GM21529 (cell line): ENCODE measurements around the gene ENTPD3.

Experiments
- ATAC-seq: cut with Tn5 transposase; IDR thresholded peaks from one replicate; pipeline ENCODE4 v1.9.1; 2021; ENCODE audit not compliant: unreplicated experiment

ENTPD3 gene

DNA sequence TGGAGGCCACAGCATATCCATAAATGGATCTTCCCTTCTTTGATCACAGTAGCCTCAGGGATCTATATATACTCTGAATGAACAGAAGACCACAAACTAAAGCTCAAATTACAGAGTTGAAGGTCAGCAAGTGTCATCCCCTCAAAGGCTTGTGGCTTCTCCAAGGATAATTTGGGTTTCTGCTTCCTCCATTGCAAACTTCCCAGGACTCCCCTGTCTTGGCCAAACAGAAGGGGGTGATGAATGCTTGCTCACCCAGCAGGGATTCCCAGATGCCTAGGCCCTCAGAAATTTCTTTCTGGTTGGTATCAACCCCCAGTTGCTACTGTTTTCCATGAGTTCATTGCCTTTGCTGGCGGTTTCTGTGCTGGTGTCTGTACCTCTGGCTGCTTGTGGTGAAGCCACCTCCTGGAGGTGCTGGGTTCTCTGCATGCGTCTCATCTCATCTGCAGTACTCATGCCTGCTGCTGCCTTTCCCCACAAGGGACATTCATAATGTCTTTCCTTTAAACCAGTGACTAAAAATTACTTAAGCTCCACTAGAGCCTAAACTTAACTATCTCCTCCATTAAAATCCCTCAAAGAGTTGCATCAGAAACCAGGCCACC is 17.7 kb downstream of the ENTPD3 start:
- no peak for ATAC-seq

DNA sequence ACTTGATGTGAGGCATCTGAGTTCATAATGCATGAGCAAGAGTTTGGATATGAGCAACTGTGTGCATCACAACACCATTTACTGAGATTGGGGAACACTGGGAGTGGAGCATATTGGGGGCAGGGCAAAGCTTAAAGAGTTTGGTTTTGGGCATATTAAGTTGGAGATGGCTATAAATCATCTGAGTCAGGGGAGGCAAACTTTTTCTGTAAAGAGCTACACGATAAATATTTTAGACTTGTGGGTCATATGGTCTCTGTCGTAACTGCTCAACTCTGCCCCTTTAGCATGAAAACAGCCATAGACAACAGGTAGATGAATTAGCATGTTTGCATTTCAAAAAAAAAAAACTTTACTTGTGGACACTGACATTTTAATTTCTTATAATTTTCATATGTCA is 20.0 kb downstream of the ENTPD3 start:
- no peak for ATAC-seq

DNA sequence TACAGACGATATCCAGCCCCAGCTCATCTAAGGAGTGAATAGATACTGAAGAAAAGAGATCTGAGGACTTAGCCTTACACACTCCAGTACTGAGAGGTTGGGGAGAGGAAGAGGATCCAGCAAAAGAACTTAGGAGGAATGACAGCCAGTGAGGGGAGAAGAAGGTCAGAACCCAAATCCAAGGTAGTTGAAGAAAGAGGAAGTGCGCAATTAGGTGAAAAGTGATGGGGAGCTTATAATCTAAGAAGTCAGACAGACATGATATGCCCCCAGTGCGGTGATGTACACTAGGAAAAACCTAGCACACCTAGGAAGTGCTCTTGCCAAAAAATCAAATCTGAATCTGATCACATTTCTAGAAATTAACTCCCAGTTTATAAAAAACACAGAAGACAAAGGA is 20.6 kb downstream of the ENTPD3 start:
- no peak for ATAC-seq

DNA sequence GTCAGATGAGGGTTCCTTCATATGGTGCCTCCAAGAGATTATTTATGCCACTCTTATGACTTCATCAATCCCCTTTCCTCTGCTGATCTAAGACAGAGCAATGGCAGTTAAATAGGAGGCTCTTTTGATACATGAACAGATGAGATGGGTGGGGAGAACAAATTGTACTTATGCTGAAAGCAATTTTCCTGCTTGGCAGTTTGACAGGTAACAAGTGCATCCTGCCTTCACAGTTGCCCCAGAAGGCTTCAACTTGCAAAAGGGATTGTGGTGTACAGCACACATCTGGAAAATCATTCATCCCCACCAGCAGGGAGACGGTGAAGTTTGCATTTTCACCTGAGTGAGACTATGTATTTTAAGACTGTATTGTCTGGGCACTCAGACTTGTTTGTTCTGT is 27.3 kb downstream of the ENTPD3 start:
- ATAC-seq, result no peak

DNA sequence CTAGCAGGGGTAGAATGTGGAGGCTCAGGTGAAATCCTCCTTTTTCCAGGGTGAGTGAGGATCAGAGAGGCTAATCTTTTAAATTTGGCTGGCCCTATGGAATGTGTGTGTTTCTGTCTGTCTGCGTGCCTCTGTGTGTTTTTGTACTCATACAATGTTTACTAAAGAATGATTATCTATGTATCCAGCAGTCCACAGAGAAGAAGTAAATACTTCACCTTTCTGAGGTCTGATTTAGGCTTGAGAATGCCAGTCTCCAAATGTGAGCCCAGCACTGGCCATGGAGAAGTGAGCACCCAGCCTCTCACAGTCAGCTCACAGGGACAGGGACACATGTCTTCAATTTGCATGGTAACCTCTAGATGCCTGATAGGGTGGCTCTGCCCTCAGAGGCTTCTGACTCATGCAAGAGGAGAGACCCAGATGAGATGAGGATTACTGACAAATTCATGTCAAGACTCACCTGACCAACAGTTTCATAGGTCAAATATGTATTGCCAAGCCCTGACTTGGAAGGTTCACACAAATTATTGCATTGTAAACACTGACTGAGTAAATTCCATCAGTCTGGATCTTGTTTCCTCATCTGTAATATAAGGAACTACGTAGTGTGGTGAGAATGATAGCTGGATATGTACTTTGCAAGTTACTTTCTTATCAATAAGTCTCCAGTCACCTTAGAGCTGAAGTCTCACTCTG is 31.0 kb downstream of the ENTPD3 start:
- ATAC-seq, result no peak

DNA sequence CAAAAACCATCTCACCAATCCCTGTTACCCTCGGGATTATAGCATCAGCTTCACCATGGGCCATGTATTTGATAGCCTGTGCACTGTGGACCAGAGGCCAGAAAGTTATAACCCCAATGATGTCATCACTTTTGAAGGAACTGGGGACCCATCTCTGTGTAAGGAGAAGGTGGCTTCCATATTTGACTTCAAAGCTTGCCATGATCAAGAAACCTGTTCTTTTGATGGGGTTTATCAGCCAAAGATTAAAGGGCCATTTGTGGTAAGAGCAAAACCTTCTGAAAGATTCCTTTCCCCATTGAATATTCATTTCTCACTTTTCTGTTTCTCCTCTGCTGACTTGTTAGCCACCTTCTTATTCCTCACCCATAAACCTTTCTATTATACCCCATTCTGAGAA is 35.9 kb downstream of the ENTPD3 start:
- ATAC-seq, result no peak

DNA sequence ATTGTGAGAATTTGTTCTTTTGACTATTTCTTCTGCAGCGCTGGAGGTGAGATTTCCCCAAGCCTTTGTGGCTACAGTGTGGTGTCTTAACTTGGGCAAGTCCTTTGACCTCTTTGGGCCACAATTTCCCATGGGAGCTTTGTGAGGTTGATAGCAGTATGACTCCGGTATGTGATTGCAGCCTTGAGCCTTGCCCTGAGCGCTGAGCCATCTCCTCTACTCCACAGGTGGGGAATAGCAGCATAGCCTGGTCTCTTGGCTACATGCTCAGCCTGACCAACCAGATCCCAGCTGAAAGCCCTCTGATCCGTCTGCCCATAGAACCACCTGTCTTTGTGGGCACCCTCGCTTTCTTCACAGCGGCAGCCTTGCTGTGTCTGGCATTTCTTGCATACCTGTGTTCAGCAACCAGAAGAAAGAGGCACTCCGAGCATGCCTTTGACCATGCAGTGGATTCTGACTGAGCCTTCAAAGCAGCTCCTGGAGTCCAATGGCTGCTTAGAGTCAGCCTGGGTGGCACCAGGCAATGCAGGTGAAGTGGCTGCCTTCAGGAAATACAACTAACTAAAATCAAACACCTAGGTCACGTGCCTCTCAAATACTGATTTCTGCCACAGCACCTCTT is 40.2 kb downstream of the ENTPD3 start:
- no peak for ATAC-seq

DNA sequence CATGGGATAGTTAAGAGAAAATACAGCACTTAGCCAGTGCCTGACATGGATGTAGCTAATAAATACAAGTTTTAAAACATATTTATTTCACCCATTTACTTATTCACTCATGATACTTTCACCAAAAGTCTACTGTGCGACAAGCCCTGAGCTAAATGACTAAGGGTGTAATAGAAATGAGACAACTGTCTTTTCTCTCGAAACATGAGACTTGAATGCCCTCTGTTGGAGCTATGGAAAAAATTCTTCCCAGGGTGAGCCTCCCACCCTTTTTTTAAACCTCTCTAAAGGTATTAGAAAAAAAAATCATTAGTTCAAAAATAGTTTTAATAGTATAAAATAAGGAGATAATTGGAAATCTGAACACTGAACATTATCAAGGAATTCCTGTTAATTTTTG is 45.8 kb downstream of the ENTPD3 start:
- ATAC-seq, result no peak

DNA sequence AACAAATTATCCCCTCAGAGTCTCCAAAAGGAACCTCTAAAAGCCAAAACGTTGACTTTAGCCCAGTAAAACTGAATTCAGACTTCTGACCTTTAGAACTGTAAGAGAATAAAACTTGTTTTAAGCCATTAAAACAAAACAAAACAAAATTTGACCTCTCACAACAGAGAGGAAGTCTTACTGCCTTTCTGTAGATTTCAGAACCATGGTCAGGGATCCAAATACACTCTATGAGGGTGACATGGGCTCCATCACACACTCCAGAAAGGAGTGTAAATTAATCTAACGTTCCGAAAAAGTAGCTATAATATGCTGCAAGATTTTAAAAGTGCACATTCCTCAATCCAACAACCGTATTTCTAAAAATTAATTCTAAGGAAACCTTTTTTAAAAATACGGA is 50.9 kb downstream of the ENTPD3 start:
- ATAC-seq, result no peak

DNA sequence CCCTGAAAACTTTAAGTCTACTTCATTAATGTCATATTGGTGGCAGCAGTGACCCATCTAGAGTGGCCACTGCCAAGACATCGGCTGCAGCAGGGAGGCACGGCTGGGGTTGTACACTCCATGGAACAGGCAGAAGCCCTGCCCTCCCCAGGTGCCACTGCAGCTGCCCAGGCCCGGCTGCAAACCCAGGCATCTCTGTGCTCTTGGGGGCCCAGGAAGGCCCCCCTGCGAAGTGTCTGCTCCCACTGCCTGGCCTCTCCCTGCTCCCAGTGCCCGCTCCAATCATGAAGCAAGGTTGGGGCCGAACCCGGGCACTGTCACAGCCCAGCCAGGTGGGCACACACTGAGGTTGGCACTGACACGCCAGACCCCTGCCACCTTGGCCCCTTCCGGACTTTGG is 58.1 kb downstream of the ENTPD3 start:
- ATAC-seq, result no peak

DNA sequence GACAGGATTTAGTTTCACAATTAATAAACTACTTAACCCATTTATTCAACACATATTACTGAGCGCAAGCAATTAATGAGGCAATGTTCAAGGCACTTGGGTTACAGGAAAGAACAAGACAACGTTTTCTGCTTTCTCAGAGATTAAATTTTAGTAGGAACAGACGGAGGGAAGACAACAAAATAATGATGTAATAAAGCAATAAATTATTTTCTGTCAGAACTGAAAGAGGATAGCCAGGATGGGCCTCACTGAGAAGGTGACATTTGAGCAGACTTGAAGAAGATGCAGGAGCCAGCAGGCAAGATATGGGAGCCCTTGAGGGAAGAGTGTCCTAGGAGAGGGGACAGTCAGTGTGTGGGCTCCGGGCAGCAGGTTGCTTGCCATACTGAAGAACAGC is 58.9 kb downstream of the ENTPD3 start:
- no peak for ATAC-seq

DNA sequence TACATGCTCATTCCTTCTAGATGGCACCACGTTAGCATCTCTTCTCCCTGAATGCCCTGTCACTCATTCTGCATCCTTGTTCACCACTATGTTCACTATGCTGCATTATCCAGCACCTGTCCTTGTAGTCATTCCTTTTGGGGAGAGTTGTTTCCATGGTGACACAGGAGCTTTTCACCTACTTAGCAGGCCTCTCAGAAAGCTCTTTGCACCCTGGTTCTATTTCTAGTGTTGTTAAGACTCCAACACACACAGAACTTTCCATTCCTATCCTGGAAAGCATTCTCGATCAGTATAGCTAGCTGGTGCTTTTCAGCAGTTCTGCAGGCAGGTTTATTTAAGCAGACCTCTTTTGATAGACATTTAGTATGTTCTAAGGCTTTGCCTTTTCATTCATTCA is 63.5 kb downstream of the ENTPD3 start:
- no peak for ATAC-seq

DNA sequence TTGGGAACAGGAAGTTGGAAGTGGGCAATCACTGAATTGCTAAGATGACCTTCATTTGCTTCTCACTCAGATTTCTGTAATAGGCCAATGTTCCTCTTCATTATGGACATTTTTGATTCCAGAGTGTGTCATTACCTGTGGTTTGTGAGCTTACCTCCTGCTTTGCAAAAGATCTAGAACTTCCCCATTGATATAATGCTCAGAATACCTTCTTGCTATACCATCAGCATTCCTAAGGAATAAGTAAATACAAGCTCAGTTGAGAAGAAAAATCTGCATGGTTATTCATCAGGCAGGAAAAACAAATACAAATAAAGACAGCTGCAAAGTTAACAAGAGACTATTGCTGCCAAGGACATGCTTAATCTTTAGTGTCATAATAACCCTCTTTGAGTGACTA is 64.6 kb downstream of the ENTPD3 start:
- ATAC-seq, result no peak

DNA sequence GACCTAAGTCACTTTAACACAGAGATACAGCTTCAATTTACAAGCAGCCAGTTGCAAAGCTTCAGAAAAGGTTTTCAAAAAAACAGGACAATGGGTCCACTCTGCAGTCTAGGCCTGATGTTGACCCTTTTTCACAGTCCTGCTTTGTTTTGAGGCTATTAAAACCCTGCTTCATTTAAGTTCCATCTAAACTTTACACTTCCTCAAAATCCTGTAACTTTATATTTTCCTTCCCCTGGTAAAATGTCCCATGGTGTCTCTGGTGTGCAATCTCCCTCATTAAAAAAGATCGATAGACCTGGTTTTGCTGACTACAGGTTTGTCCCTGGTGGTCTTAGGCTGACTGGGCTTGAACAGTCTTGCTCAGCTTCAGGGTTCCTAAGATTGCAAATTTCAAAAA is 65.1 kb downstream of the ENTPD3 start:
- no peak for ATAC-seq

DNA sequence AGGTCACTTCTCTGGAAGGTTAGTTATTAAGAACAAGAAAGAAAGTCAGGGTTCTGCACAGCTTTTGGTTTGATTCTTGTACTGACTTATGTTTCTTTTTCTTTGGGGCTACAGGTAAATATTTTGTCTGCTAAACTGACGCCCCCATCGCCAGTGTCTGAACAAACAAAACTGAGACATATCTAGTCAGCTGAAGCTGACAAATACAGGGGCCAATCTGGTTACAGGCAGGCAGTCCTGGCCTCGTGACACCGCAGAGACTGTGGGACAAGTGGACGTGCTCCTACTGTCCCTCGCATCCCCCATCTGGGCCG is 65.5 kb downstream of the ENTPD3 start:
- no peak for ATAC-seq

DNA sequence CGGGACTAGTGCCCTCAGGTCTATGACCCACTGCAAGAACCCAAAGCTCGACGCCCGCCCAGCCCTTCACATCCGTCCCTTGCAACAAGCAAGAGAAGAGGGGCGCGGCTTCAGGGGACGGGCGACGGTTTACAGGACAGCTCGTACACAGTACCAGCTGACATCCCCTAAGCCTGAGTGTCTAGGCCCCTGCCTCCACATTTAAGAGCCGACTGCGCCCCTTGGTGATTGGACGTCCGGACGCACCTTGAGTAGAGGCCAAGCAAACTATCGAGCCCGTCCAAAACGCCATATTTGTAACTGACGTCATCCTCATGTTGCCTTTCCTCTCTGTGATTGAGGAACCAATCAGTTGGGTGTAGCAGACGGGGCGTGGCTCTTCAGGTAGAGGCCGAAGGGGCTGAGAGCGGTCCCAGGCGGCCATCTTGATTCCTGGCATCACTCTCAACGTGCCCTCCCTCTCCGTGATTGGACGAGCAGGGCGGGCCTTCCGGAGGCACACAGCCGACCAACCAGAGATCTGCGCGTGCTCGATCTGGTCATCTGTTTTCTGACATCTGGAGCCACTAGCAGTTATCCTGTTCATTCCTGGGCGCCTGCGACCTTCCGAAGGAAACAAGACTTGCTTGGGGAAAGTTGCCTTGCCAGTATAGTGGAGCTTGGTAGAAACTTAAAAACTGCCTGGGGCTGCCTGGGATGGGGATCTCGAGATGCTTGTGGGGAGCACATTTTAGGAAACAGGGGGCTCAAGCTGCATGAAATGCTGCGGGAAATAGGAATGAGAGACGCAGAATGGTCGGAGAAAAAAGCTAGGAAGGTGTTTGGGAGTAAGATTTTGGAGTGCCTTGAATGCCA is 66.1 kb downstream of the ENTPD3 start:
- ATAC-seq, result peak; percentile 94

DNA sequence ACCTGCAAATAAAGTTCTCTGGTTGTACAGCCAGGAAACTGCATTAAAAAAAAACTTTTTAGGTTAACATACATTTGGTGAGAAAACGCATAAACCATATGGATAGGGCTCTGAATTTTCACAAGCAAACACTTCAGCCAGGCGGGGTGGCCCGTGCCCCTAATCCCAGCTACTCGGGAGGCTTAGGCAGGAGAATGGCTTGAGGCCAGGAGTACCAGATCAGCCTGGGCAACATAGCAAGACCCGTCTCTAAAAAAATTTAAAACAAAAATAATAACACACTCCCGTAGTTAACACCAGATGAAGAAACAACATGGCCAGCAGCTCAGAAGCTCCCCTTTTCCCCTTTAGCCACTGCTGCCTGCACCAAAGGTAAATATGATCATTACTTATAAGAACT is 66.9 kb downstream of the ENTPD3 start:
- ATAC-seq, result no peak

DNA sequence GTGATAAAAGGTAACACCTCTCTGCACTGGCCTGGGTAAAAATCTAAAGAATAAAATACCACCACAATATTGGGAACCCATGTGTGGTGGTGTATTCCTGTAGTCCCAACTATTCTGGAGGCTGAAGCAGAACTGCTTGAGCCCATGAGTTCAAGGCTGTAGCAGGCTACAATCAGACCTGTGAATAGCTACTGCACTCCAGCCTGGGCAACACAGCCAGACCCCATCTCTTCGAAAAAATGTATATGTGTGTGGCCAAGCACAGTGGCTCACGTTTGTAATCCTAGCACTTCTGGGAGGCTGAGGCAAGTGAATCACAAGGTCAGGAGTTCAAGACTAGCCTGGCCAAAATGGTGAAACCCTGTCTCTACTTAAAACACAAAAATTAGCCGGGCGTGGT is 68.3 kb downstream of the ENTPD3 start:
- ATAC-seq, result no peak

DNA sequence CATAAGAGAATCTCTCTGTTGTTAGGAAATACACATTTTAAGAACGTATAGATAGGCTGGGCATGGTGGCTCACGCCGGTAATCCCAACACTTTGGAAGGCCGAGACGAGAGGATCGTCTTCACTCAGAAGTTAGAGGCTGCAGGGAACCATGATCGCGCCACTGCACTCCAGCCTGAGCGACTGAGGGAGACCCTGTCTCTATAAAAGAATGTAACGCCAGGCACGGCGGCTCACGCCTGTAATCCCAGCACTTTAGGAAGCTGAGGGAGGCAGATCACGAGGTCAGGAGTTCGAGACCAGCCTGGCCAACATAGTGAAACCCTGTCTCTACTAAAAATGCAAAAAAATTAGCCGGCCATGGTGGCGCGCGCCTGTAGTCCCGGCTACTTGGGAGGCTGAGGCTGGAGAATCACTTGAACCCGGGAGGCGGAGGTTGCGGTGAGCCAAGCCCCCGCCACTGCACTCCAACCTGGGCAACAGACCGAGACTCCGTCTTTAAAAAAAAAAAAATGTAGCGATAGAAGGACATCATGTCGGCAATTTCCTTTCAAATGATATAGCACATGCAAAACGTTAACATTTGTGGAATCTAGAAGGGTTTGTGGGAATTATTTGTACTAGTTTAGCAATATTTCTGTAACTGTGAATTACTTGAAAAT is 69.4 kb downstream of the ENTPD3 start:
- ATAC-seq, result no peak

DNA sequence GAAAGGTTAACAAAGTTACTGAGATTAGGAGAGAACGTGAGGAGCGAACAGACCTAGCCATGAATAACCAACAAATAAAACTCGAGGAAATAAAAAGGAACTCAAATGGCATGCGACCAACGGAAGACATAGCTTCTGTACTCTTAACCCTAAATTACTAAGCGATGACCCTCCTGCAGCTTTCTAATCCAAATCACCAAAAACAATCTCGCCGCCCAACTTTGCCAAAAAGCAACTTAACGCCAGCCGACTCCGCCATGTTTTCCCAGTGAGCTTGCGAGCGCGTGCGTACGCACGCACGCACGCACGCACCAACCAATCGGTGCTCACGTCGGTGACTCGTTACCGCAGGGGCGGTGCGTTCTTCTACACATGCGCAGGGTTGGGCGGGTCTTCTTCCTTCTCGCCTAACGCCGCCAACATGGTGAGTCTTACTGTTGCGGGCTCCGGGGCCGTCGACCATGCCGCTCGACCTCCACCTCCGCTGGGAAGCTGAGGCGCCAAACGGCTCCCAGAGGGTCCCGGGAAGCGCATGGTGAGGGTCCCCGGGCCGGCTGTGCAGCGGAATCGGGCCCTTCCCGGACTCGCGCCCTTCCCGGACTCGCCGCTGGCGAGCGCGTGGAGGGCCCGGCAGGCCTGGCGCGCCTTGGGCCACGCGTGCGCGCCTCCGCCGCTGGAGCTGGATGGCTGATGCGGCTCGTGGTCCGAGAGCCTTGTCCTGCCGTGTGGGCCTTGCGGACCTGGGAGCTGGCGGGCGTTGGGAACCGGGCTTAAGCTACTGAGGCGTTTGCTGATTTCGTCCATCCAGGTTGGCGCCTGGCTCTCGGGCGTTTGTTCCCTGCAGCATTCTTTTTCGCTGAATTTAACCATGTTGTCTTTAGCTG is 70.2 kb downstream of the ENTPD3 start, which contains the start of gene RPL14:
TSS of gene RPL14 (plus strand) at position 400 of the 884 bp plus-strand sequence. CDS start at position 533, 133 bp downstream.
- ATAC-seq, result peak; percentile 63
